NK-92 (cell line): ENCODE data around the gene ADGRL1.
"Not testable (repeated sequence)": the region's sequence is repeated elsewhere in the genome, so short reads cannot be mapped to it uniquely, and the experiment has no call there.

ENCODE experiments used
- DNase-seq: peaks from one replicate; lab custom pipeline; 2025; ENCODE audit not compliant: unreplicated experiment; lab: John Stamatoyannopoulos, UW

Gene ADGRL1

GRCh38 chr19:14164082-14164481 lies 41.9 kb downstream of the ADGRL1 start:
- no peak for DNase-seq

GRCh38 chr19:14162871-14163297 lies 43.1 kb downstream of the ADGRL1 start:
- no peak for DNase-seq

GRCh38 chr19:14161305-14161704 lies 44.7 kb downstream of the ADGRL1 start:
- no peak for DNase-seq

GRCh38 chr19:14160017-14160703 lies 45.8 kb downstream of the ADGRL1 start:
- no peak for DNase-seq

GRCh38 chr19:14159059-14159458 lies 46.9 kb downstream of the ADGRL1 start:
- no peak for DNase-seq

GRCh38 chr19:14158276-14159023 lies 47.5 kb downstream of the ADGRL1 start:
- no peak for DNase-seq

- DNase-seq, result no peak
These were observed 48.8 kb downstream of the ADGRL1 start for GRCh38 chr19:14156971-14157717.

- no peak for DNase-seq
These were observed 49.8 kb downstream of the ADGRL1 start for GRCh38 chr19:14156122-14156521.

- DNase-seq, result no peak
These were observed 50.6 kb downstream of the ADGRL1 start for GRCh38 chr19:14155371-14155770.

GRCh38 chr19:14152713-14153112 lies 53.3 kb downstream of the ADGRL1 start:
- DNase-seq, result no peak

- no peak for DNase-seq
These were observed 55.0 kb downstream of the ADGRL1 start for GRCh38 chr19:14150770-14151661.

GRCh38 chr19:14150041-14150769 lies 55.8 kb downstream of the ADGRL1 start:
- DNase-seq, result no peak

GRCh38 chr19:14149509-14149994 lies 56.4 kb downstream of the ADGRL1 start:
- no peak for DNase-seq

- no peak for DNase-seq
These were observed 57.1 kb downstream of the ADGRL1 start for GRCh38 chr19:14148751-14149410.

- DNase-seq, result no peak
These were observed 58.0 kb downstream of the ADGRL1 start for GRCh38 chr19:14147797-14148605.

GRCh38 chr19:14146789-14147216 lies 59.2 kb downstream of the ADGRL1 start:
- DNase-seq, result no peak

GRCh38 chr19:14146169-14146568 lies 59.8 kb downstream of the ADGRL1 start:
- DNase-seq, result not testable (repeated sequence)

- DNase-seq, result no peak
These were observed 60.6 kb downstream of the ADGRL1 start for GRCh38 chr19:14145381-14145780.
